HPDE6-E6E7 (cell line): Measurements from ENCODE around the gene KIF26B.

Source experiments
- DNase-seq: peaks from one replicate; pipeline ENCODE4 v3.0.0; 2011; ENCODE audit warnings: missing footprints; ENCODE audit errors: extremely low spot score

Gene KIF26B

DNA sequence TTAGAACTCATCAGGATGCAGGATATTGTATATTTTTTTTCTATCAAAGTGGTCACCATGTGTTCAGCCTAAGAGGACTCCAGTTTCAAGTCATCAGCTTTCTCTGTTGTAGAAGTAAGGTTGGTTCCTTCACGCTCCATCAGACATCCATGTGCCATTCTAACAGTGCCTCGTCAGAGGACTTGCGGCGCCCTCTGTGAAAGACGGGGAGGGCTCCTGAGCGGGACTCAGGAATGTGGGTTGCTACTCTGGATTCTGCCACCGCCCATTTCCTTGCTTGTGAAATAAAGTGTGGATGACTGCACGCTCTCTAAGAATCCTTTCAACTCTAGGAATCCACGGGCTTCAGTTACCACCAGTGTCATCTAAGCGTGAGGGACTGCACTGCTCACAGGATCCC lies 593.5 kb downstream of the KIF26B start:
- DNase-seq = no peak

DNA sequence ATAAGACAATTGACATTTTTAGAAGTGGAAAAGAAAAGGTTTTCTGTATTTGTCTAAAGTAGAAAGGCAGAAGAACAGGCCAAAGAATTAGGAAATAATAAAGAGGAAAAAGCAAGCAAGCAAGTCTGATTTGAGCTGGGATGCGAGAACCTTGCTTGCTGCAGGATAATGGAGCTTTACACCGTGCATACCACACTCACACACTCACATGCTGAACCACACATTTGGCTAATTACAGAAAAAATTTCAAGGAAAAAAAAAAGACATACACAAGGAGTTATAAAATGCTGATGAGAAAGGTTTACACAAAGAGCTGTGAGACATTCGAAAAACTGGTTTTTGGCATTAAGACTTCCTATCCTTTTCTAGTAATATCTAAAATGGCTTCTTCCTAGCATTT lies 593.9 kb downstream of the KIF26B start:
- DNase-seq = no peak

- no peak for DNase-seq
These were observed 594.3 kb downstream of the KIF26B start for GRCh38 chr1:245749053-245749452.

GRCh38 chr1:245750261-245750660 lies 595.5 kb downstream of the KIF26B start:
- DNase-seq = no peak

GRCh38 chr1:245751116-245751515 lies 596.3 kb downstream of the KIF26B start:
- DNase-seq = no peak

DNA sequence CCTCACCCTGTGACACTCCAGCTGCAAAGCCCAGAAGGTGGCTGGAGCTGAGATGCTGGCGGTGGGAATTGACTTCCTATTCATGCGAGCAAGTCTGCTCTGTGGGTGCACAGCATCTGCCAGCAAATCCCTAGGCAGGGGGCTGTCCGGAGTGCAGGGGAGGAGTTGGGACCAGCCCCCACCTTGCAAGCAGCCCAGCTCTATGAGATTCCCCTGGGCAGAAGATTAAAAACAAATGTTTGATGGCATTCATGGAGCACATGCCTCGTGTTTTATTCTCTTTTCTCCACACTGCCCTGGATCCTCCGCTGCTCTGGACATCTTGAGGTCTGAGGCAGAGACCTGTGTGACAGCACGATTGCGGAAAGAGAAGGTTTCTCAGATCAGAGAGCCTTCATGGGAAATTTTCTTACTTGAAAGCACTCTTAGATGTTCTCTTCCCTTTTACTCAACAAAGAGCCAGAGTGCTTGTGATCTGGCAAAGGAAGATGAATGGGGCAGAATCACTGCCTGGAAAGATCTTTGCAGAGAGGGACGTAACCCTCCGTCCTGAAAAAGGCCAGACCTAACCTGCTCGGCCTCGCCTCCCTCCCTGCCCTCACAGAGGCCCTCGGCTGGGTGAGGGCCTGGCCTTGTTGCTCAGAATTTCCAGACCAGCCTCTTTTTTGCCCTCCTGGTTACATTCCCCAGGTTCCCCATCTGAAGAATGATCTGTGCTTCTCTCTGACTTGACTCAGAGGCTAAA lies 597.1 kb downstream of the KIF26B start:
- no peak for DNase-seq

GRCh38 chr1:245752561-245752960 lies 597.8 kb downstream of the KIF26B start:
- DNase-seq = no peak

GRCh38 chr1:245753807-245754206 lies 599.0 kb downstream of the KIF26B start:
- no peak for DNase-seq

GRCh38 chr1:245754463-245754961 lies 599.7 kb downstream of the KIF26B start:
- no peak for DNase-seq
